C1 segment of cervical spinal cord (tissue), 14 donors: ENCODE results near the gene STOX2.

Source experiments
- DNase-seq, 14 donors: peaks; one replicate each; lab custom pipeline; 2025; lab: John Stamatoyannopoulos, UW

STOX2 gene

GRCh38 chr4:183888564-183888963, 16.5 kb upstream of the STOX2 start:
- DNase-seq = no peak

DNA sequence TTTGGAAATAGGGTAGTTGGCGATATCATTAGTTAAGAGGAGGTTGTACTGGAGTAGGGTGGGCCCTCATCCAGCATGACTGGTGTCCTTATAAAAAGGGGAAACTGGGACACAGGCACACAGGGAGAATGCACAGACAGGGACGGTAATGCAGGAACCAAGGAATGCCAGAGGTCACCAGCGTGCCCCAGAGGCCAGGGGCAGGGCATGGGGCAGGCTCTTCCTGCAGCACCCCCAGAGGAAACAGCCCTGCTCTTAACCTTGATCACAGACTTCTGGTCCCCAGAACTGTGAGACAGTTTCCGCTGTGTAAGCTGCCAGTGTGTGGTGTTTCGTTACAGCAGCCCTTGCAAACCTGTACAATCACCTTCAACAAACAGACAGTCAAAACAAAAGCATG, 15.9 kb upstream of the STOX2 start:
- no peak for DNase-seq

GRCh38 chr4:183897193-183897592, 7.9 kb upstream of the STOX2 start:
- no peak for DNase-seq

DNA sequence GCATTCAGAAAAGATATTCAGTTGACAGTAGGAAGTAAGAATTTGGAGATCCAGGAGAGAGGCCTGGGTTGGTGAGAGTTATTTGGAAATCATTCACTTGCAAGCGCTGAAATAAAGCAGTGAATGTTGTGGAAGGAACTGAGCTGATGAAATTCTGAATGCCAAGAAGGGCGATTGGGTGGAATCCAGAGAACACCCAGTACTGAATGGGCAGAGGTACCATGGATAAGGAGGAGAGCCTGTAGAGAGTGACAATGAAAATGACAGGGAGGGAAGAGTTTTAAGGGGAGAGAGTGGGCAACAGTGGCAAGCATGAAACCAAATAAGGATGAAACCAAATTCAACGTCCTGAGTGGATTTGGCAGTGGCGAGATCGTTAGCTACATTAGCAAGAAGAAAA, 6.7 kb upstream of the STOX2 start:
- DNase-seq = no peak

DNA sequence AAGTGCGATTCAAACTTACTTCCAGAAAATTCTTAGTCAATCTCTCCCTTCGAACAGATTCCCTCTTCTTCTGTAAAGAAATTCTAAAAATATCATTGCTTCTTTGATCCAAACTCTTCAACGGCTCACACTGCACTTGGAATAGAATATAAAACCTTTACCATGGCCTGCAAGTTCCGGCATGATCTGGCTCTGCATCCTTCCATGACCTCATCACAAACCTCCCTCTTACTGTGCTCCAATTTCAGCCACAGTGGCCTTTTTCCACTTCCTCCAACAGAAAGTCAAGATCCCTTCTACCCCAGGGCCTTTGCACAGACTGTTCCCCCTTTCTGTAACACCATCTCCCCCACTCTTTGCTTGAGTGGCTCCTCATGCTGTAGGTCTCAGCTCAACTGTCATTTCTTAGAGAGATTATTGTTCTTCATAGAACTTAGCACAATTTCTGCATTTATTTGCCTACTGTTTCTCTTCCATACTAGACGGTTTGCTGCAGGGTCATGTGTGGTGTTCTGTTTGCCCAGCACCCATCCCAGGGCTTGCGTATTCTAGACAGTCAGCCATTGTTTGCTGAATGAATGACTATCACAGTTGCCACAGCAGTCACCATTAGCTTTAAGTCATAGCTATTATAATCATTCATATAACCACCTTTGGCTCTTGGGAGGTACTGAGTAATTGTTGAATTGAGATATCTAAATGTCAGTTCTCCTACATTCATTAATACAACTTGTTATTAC, 1.9 kb upstream of the STOX2 start:
- DNase-seq = peak in 8 of 14 donors; percentile 3 to 16 (median 6)

DNA sequence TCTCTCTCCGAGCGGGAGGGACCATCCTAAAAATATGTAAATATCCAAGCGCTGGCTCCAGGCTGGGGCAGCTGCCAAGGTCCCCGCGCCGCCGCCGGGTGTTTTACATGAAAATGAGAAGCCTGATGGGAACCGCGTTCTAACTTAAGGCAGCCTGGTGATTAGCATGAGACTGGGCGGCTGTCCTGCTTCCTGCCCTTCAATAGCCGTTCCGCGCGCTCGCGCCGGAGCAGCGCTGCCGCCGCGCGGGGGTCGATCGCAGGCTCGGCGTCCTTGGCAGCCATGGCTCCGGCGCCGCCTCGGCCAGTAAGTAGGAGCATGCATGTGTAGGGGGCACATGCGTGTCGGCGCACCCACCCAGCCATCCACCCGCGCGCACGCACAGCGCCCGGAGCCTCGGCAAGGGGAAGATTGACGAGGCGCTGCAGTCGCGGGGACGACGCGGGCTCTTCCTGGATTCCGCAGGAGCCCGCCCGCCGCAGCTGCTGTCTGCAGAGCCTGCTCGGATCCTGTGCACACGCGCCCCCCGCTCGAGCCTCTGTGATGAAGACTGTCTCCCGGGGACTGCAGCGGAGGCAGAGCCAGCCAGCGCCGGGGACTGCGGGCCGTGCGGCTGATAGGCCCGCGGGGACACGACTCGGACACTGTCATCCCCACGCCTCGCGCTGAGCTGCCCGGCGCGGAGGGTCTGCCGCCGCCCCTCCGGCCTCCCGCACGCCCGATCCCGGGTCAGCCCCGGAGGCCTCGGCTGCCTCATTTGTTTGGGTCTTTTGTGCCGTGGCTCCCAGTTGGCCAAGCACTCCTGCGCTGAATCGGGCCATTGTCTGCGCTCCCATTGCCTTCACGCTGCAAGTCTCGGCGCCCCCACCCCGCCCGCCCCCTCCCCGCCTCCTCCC, 734 bp downstream of the STOX2 start:
- peak in 12 of 14 donors; percentile 45 to 76 (median 66) for DNase-seq

DNA sequence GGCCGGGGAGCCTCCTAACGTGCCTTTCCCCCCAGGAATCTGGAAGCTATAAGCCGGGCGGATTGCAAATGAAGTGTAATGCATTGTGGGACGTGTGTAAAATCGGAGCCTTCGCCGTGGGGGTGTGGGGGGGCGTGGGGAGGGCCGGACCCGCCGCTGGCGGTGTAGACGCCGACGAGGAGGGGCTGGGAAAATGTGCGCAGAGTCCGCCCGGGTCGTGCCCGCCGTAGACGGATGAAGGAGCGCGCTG, 1.3 kb downstream of the STOX2 start:
- peak in 1 of 14 donors; percentile 36 for DNase-seq

DNA sequence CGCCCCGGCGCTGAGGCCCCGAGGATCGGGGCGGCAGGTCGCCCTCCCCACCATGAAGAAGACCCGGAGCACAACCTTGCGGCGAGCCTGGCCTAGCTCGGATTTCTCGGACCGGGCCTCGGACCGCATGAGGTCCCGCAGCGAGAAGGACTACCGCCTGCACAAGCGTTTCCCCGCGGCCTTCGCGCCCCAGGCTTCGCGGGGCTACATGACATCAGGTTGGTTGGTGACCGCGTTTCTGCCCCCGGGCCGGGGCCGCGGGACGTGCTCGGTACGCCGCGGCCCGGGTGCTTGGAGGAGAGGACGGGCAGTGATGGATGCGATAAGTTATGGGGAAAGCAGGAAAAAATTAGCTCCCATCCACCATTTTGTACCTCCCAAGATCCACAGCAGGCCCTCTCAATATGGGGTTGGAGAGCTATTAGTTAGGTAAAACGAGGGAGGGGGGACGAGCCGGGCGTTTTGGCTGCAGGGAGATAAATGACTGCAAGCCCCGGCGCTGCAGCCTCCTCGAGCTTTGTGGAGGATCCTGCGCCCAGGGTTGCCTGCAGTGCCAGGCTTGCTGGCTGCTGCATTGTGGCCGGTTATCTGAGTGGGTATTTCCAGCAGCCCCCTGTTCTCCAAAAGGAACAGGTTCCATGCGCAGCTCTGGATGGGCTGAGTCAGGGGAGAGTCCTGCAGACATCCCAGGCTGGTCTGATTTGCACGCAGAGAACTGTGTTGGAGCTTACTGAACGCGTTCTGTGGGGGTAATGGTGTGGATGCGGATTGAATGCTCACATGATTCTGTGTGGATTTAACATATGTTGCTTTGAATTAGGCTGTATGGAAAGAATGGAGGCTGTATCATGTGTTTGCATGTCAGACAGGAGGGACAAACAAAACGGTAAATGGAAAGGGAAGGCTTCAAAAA, 1.9 kb downstream of the STOX2 start:
- DNase-seq = peak in 12 of 14 donors; percentile 23 to 76 (median 64)

- DNase-seq = no peak
Observed at GRCh38 chr4:183907871-183908683, 3.0 kb downstream of the STOX2 start.

GRCh38 chr4:183909187-183909586, 4.1 kb downstream of the STOX2 start:
- DNase-seq = no peak

DNA sequence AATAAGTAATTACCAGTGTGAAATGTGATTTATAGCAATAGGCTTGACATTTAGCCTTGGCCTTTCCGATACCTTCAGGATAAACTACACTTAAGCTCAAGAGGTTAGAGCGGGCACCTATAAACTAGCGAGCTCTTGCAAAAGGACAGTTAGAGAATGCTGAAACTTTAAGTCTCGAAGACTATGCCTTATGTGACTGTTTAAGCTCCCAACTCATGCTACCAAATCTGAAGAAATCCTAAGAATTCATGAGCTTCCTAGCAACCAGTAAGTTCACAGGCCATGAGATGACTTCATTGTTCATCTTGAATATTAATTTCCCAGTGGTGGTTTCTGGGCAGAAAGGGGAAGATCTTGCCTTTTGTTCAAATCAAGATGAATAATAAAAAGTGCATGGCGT, 4.7 kb downstream of the STOX2 start:
- no peak for DNase-seq

- no peak for DNase-seq
Observed at GRCh38 chr4:183912585-183912984, 7.5 kb downstream of the STOX2 start.

DNA sequence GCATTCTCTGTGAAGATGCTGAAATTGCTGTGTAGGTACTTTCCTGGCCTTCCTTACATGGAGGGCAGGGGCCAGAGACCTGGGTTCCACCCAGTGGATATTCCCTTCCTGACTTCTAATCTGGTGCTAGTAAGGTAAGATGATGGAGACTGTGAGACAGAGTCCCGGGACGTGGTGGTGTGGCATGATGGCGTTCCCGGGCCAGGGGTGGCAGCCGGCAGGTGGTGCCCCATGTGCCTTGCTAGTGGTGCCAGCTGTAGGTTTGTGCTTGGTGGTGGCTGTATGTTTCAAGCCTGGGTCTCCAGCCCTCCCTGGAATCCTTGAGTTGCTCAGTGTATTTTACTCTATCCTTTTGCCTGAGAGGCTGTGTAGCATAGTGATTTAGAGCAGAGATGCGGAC, 10.9 kb downstream of the STOX2 start:
- no peak for DNase-seq

GRCh38 chr4:183918696-183919095, 13.6 kb downstream of the STOX2 start:
- DNase-seq = no peak

DNA sequence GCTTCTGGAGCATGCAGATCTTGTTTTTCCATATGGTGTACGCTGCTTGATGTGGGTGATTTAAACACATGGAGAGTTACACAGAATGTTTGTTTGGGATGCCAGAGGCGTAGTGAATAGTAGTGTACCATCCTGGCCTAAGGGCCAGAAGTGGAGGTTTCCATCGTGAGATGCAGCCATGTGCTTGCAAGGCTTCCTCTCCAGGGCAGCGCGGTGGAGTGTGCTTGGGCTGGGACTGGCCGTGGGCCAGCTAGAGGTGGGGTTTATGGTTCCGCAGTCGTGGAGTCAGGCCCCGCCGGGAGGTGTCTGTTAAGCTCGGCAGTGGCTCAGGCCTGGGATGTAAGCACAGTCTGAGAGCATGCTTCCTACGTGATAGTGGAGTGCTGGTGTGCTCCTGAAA, 14.0 kb downstream of the STOX2 start:
- DNase-seq = no peak

DNA sequence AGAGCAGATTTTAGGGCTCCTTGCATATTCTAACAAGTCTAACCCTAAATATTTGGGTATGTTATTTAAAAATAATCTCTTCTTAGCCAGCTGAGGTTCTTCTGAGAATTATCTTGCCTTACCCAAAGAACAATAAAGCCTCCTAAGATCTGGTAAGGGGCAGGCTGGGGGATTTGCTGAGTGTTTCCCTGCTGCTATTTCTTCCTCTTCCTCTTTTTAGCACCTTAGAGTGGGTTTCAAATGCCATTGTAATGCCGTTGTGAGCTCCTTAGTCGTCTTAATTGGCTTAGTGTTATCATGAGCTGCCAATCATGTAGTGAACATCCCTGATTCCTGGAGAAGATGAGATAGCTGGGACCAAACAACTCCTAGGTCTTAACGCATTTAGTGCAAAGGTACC, 15.4 kb downstream of the STOX2 start:
- DNase-seq = no peak

- DNase-seq = no peak
Observed at GRCh38 chr4:183921335-183921734, 16.2 kb downstream of the STOX2 start.

GRCh38 chr4:183924362-183925044, 19.4 kb downstream of the STOX2 start:
- no peak for DNase-seq

DNA sequence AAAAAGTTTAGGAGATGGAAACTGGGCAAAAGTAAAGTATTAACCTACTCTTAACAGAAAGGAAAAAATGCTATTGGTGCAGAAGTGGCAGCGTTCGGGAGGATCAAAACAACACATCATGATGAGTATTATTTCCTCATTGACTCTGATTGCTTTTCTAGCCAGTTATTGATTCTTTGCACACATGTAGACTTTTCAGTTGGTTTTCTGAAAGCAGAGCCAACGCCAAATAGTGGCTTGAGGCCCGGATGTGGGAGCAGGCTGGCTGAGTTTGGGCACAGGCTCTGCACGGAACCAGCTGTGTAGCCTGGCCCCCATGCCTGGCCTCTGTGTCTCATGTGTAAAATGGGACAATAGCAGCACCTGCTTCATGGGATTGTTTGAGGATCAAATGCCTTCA, 21.8 kb downstream of the STOX2 start:
- no peak for DNase-seq

DNA sequence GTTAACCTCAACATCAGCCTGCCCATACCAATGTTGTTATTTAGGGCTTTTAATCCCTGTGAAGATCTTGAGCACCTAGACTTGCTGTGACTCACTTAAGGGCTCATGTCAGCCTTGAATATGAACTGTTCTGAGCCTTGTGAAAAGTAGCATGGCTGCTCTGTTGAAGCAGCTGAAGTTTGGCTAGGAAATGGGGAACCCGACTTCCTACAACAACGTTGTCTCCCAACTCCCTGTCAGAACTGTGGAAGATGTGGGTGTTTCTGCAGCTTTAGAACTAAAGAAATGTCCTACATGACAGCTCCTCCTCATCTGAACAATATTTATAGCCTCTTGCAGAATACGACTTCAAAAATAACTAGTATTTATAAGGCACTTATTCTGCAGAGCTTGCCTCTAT, 27.5 kb downstream of the STOX2 start:
- no peak for DNase-seq

DNA sequence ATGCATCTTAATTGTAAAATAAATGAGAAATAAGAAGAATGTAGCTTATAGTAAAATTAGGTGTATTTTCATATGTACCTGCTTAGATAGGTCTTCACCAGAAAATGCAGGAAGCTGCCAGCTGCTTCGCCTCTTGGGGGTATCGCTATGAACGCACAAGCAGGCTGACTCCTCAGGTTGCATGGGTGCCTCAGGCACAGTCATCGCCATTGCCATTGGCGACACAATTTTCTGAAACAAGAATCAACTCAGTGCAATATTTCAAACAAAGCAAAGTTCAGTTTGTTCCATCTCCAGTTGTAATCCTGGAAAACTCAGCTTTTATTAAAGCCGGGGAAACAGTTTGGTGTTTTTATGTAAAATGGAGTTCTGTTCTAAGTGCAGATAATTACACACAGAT, 29.7 kb downstream of the STOX2 start:
- no peak for DNase-seq
